HCT116 (cell line): ENCODE results near the gene DCDC2. TPM values are rescaled to one million over a fixed set of nuclear protein-coding genes. Genes with fewer than 3 reads are reported as not detected.

Source experiments
- ATAC-seq: fragments of 200-7000 bp; cut with Tn5 transposase; 2 replicates; pipeline ENCODE4 v1.9.1; 2020; ENCODE audit warnings: mild to moderate bottlenecking, moderate library complexity
- BruUV-seq: library from RNA; stranded (reverse); fragments of 400-500 nt; replicated peaks from 2 replicates; lab custom pipeline; 2021; lab: Mats Ljungman, UMichigan
- CTCF ChIA-PET: fragments of 300-600 bp; sonication (Branson Sonifier 250); formaldehyde crosslinking; loops from one replicate; lab custom pipeline; 2021; ENCODE audit warnings: antibody characterized with exemption; lab: Charles Lee
- POLR2A ChIA-PET: fragments of 300-600, 350-600 bp; sonication (Branson Sonifier 250); formaldehyde crosslinking; loops from one replicate; lab custom pipeline; 2021; ENCODE audit warnings: antibody characterized with exemption; lab: Charles Lee
- RAD21 ChIA-PET, 2 experiments: fragments of 300-600 bp; sonication (Branson Sonifier 250); formaldehyde crosslinking; loops; one replicate each; lab custom pipeline; 2023; ENCODE audit warnings: low total read pairs in 2 of 2; ENCODE audit not compliant: uncharacterized antibody in 2 of 2, unreplicated experiment in 2 of 2, low non-redundant PET in 1 of 2; lab: Charles Lee
- DNase-seq: peaks from one replicate; pipeline ENCODE4 v3.0.0-alpha.2; 2010; ENCODE audit warnings: low read depth, low spot score
- H2AFZ ChIP-seq: fragments of 200-600 bp; shearing (Covaris generic), sonication (generic); 2 replicates; pipeline ENCODE4 v1.6.1; 2017; ENCODE audit warnings: low read depth, mixed run types, mixed read lengths, antibody characterized with exemption, low read length; ENCODE audit not compliant: poor library complexity, severe bottlenecking
- H3K27ac ChIP-seq: 2 replicates; pipeline ENCODE4 v1.5.1; 2012; ENCODE audit warnings: low read depth, low read length
- H3K27me3 ChIP-seq: fragments of 200-600 bp; sonication (generic); 2 replicates; pipeline ENCODE4 v1.6.1; 2016; ENCODE audit warnings: mixed run types, low read length, mixed read lengths; ENCODE audit not compliant: insufficient read depth
- H3K36me3 ChIP-seq, 2 experiments: fragments of 200-500 bp in 1 of 2; fragments of 200-600 bp in 1 of 2; sonication (Bioruptor generic) in 1 of 2; sonication (generic) in 1 of 2; 2 replicates each; pipeline versions ENCODE4 v1.5.1 to v1.6.1; 2014 to 2016; ENCODE audit warnings: low read length in 2 of 2, inconsistent platforms in 1 of 2, mixed read lengths in 1 of 2, mixed run types in 1 of 2; ENCODE audit not compliant: insufficient read depth in 2 of 2, control insufficient read depth in 1 of 2
- H3K4me1 ChIP-seq, 2 experiments: fragments of 200-600 bp in 1 of 2; sonication (generic) in 1 of 2; 2 replicates each; pipeline versions ENCODE4 v1.5.1 to v1.6.1; 2012 to 2017; ENCODE audit warnings: low read length in 2 of 2, inconsistent platforms in 1 of 2, mild to moderate bottlenecking in 1 of 2, mixed read lengths in 1 of 2, mixed run types in 1 of 2, moderate library complexity in 1 of 2; ENCODE audit not compliant: insufficient read depth in 2 of 2, control insufficient read depth in 1 of 2
- H3K4me2 ChIP-seq: fragments of 200-600 bp; sonication (generic); 2 replicates; pipeline ENCODE4 v1.6.1; 2017; ENCODE audit warnings: mixed run types, low read length, mixed read lengths
- H3K4me3 ChIP-seq, 2 experiments: fragments of 200-600 bp in 1 of 2; sonication (generic) in 1 of 2; replicated peaks in 1 of 2; 2 replicates each; pipeline ENCODE4 v1.5.1; 2011 to 2016; ENCODE audit warnings: low read length in 2 of 2, control low read depth in 1 of 2, low read depth in 1 of 2, mild to moderate bottlenecking in 1 of 2, mixed read lengths in 1 of 2, mixed run types in 1 of 2
- H3K79me2 ChIP-seq: fragments of 200-600 bp; sonication (generic); 2 replicates; pipeline ENCODE4 v1.6.1; 2017; ENCODE audit warnings: mild to moderate bottlenecking, mixed run types, low read length, moderate library complexity, mixed read lengths; ENCODE audit not compliant: insufficient read depth
- H3K9ac ChIP-seq: fragments of 200-600 bp; sonication (generic); 2 replicates; pipeline ENCODE4 v1.6.1; 2016; ENCODE audit warnings: low read length, mixed read lengths
- H3K9me2 ChIP-seq: fragments of 200-600 bp; sonication (generic), shearing (Covaris generic); 2 replicates; pipeline ENCODE4 v1.6.1; 2017; ENCODE audit warnings: mixed run types, mild to moderate bottlenecking, moderate library complexity; ENCODE audit not compliant: insufficient read depth
- H3K9me3 ChIP-seq, 2 experiments: fragments of 200-500 bp in 1 of 2; fragments of 200-600 bp in 1 of 2; sonication (Bioruptor generic) in 1 of 2; sonication (generic) in 1 of 2; 2 replicates each; pipeline ENCODE4 v1.6.1; 2014 to 2017; ENCODE audit warnings: low read length in 2 of 2, mixed read lengths in 2 of 2, inconsistent platforms in 1 of 2, low read depth in 1 of 2, mild to moderate bottlenecking in 1 of 2, mixed run types in 1 of 2, moderate library complexity in 1 of 2; ENCODE audit not compliant: control insufficient read depth in 1 of 2, insufficient read depth in 1 of 2
- H4K20me1 ChIP-seq: fragments of 200-600 bp; sonication (generic), shearing (Covaris generic); 2 replicates; pipeline ENCODE4 v1.6.1; 2017; ENCODE audit warnings: mixed run types, mild to moderate bottlenecking, moderate library complexity; ENCODE audit not compliant: insufficient read depth
- CBX3 ChIP-seq: IDR thresholded peaks from 2 replicates; pipeline ENCODE4 v1.6.1; 2012; ENCODE audit warnings: low read depth
- EGR1 ChIP-seq: IDR thresholded peaks from 2 replicates; pipeline ENCODE4 v1.6.1; 2012; ENCODE audit warnings: low read depth
- ELF1 ChIP-seq: IDR thresholded peaks from 2 replicates; pipeline ENCODE4 v1.6.1; 2012; ENCODE audit warnings: low read depth, borderline replicate concordance
- EZH2 ChIP-seq: fragments of 200-600 bp; sonication (generic); IDR thresholded peaks from 2 replicates; pipeline ENCODE4 v1.6.1; 2017; ENCODE audit warnings: antibody characterized with exemption, mixed run types
- JUND ChIP-seq: IDR thresholded peaks from 2 replicates; pipeline ENCODE4 v1.6.1; 2012
- SP1 ChIP-seq: IDR thresholded peaks from 2 replicates; pipeline ENCODE4 v1.6.1; 2012; ENCODE audit warnings: low read depth
- intact Hi-C: fragments of 100-400 bp; cut with micrococcal nuclease; formaldehyde crosslinking; loops from 2 replicates; pipeline ENCODE4 v1.10.0; 2022
- total RNA-seq: library from RNA; stranded (reverse); gene quantifications from one replicate; pipeline ENCODE4 v1.2.1, GENCODE V29; 2021; ENCODE audit not compliant: unreplicated experiment
- TF ChIP-seq, protein P1 (sequence below): IDR thresholded peaks from 2 replicates; pipeline ENCODE4 v1.6.1; 2012

DCDC2 gene
- total RNA-seq, 1 experiment from 2014 or later = 0.17 TPM

DNA sequence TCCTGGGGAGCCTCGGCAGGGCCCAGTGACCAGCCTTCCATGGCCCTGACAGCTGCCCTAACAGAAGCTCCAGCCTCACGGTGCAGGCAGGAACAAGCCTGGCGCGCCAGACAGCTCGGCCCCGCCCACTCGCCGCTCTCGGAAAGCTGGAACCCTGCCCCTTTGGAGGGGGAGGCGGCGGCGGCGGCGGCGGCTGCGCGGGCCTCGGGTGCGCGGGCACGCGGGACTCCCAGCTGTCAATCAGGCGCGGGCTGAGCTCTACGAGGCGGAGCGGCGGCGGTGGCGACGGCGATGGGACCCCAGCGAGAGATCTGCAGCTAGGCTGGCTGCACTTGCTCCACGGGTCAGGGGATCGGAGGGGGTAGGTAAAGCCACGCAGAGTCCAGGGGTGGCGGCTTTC, 231.9 kb downstream of the DCDC2 start, which contains the start of gene NRSN1 (continued):
- no peak for TF ChIP-seq EZH2
- TF ChIP-seq, protein P1, sequence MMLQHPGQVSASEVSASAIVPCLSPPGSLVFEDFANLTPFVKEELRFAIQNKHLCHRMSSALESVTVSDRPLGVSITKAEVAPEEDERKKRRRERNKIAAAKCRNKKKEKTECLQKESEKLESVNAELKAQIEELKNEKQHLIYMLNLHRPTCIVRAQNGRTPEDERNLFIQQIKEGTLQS = no peak

DNA sequence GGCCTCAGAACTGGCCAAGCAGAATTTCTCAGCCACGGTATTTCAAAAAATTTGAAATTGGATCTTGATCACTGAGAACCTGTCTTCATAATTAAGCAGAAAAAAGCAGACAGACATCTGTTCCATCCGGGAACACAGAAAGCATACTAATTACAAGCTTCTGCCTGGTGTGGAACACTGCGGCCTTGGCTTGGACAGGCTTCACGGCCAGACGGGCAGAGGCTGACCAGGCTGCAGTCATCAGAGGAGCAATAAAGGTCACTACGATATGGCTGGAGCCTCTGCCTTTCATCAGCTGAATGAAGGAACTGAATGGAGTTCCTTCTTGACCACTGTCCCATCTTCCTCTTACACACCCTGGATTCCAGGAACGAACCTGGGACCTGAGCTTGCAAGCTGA, 235.7 kb downstream of the DCDC2 start:
- TF ChIP-seq EGR1 = no peak
- no peak for TF ChIP-seq ELF1
- TF ChIP-seq SP1 = no peak
- TF ChIP-seq CBX3 = no peak
- no peak for TF ChIP-seq JUND
- Histone ChIP-seq H3K27ac (no peak overlapping the region), H3K9me2 (no peaks in the 10 kb centered on the region), H4K20me1 (no peaks in the 10 kb centered on the region), H3K9me3 (no peaks in the 10 kb centered on the region), H3K4me3 (no peak overlapping the region), H3K9ac (no peak overlapping the region), H3K79me2 (no peaks in the 10 kb centered on the region), H2AFZ (no peak overlapping the region), H3K4me2 (no peak overlapping the region), H3K27me3 (peaks cover 13% of the 10 kb centered on the region; the same call in 1 of the 2 replicates), H3K36me3 (no peaks in the 10 kb centered on the region), H3K4me1 (no peaks in the 10 kb centered on the region)
- CTCF ChIA-PET = no interaction called here
- BruUV-seq = no TSS peak
- DNase-seq = no peak
- ATAC-seq = no peak
- RAD21 ChIA-PET = no interaction called here
- intact Hi-C loops = no loop called here
- POLR2A ChIA-PET = no interaction called here

Other genes starting within 250 kb of the DCDC2 start
- not detected for gene NRSN1, start 231.8 kb downstream of the DCDC2 start, total RNA-seq
- 39.9 TPM for gene MRS2, start 44.9 kb upstream of the DCDC2 start, total RNA-seq
- gene GPLD1, start 131.5 kb upstream of the DCDC2 start, total RNA-seq = 2.1 TPM
- 10.0 TPM for gene ALDH5A1, start 136.9 kb upstream of the DCDC2 start, total RNA-seq